ENCODE data around the gene P3H1.
A peak's percentile ranks its signal among the peaks of the same experiment; 100 is the strongest.
"Not testable (repeated sequence)": the region's sequence is repeated elsewhere in the genome, so short reads cannot be mapped to it uniquely, and the experiment has no call there.

P3H1 gene

GRCh38 chr1:42766741-42767509 lies at the start of gene P3H1, which contains the start of gene C1orf50:
Gene P3H1, minus strand, starts transcription at chr1:42767028. Its CDS starts 57 bp downstream, at chr1:42766971.
Gene C1orf50, plus strand, starts transcription at chr1:42767249. Its CDS starts 63 bp downstream, at chr1:42767312.
- DNase-seq, result peak; percentile 97 to 99 (median 98)

DNA sequence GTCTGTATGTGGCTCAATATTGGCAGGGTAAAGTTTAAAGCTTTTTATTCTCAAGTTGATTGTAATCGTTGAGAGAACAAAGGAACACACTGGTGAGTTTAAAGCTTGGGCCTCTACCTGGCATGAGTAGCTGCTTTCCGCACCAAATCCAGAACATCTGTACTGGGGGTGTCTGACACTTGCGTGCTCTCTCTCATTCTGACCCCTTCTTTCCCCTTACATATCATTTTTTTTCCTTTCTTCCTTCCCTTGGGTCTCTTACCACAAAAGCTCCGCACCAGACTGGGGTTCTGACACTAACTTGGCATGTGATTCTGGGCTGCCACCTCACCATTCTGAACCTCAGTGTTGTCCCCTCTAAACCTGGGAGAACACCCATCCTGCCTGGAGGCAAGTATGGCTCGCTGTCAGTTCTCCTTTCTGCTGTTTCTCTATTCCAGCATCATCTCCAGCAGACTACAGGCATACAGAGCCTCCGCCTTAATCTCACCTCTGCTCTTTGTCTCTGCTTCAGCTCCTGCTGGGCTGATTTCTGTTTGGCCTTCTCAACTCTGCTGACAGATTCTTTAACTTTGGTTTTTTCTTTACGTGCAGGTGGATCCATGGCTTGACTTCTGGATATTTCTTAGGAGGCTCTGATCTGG lies 49.2 kb upstream of the P3H1 start:
- DNase-seq, result no peak

- DNase-seq, result not testable (repeated sequence)
Observed at GRCh38 chr1:42814815-42815214, 48.0 kb upstream of the P3H1 start.

DNA sequence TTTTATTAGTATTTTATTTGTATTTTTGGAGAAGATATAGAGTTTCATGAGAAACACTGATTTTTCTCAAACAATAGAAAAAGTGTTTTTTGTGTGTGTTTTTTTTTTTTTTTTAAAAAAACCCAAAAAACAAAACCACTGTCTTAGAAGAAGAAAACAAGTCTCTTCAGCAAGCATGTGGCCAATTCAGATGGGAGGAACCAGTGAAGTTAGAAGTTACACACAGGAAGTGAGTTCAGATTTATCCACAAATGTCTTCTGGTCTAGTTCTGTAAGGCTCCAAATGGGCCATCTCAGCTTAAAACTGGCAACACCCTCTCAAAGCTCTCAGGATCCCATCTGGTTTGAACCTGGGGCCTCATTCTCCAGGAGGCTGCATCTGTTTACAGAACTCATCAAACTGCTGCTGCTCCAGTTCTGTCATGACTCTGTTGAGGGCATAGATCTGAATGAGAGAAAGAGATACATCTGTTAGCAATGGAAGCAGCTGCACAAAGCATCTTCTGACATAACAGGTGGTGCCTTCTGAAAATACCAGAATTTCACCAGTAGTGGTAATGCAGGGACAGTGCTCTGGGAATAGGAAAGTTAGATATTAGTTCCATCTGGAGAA lies 40.3 kb upstream of the P3H1 start:
- DNase-seq, result no peak

- no peak for DNase-seq
Observed at GRCh38 chr1:42806593-42806992, 39.8 kb upstream of the P3H1 start.

GRCh38 chr1:42806171-42806570 lies 39.3 kb upstream of the P3H1 start:
- no peak for DNase-seq

- DNase-seq, result no peak
Observed at GRCh38 chr1:42801832-42802473, 35.1 kb upstream of the P3H1 start.

- DNase-seq, result no peak
Observed at GRCh38 chr1:42797979-42798378, 31.2 kb upstream of the P3H1 start.

DNA sequence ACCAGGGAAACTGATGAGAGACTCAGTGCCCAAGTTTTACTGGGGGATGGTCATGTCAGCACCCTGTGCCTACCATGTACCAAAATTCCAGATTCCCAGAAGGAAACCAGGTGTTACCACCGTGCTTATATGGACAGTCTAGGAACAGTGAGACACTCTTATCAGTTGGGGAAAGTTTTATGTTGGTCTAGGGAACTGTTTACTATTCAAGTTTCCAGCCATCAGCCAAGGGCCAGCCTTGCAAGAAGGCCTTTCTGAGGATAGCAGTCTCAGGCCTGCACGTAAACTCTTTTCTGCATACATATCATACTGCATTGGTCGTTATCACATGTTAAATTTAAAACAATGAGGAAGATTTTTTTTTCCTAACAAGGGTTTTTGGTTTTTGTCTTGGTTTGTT lies 30.6 kb upstream of the P3H1 start:
- DNase-seq, result no peak

DNA sequence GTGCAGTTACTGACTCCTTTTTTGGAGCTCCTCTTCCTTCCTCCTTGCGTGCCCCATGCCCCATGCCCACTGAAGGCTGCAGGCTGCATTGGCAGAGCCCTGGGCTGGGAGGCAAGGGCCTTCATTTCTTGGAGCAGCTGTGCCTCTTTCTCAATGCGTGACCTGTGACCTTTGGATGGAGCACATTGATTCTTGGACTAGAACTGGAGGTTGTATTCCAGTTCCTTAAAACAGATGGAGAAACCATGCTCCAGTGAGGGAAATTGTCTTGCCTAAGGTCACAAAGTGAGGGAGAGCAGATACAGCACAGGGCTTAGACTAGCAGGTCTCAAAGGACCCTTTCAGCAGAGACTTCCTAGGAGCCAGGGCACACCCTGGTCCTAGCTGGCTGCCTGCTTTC lies 27.0 kb upstream of the P3H1 start:
- no peak for DNase-seq

DNA sequence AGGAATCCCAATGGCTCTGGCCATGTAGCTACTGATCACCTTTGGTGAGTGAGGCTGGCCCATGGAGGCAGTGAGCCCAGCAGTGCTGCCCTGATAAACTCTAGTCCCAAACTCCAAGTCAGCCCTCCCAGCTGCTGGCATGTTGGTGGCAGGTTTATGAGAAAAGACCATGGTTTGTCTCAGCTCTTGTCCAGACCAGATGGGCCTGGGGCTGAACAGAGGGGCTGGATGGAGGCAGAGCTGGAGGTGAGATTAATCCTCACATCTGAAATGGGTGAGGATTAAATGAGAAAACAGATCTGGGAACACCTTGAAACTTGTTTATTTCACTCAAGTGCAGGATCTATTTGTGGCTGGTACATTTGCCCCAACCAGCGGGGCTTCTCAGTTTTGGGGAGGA lies 21.2 kb upstream of the P3H1 start:
- DNase-seq, result no peak

DNA sequence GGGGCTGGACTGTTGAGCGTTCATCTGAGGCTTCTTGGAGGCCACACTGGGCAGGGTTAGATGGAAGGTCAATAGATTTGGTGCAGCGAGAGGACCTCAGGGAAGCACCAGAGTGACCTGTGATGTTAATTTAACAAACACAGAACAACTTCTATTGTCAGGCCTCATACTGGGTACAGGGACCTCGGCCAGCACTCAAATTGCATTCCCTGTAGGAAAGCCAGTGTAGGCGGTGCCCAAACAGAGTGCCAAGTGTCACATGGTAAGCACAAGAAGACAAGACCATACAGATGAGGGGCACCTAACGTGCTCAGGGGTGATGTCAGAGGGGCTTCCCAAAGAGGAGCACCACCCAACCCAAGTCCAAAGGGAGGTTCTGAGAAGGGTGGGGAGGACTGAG lies 19.3 kb upstream of the P3H1 start:
- no peak for DNase-seq

DNA sequence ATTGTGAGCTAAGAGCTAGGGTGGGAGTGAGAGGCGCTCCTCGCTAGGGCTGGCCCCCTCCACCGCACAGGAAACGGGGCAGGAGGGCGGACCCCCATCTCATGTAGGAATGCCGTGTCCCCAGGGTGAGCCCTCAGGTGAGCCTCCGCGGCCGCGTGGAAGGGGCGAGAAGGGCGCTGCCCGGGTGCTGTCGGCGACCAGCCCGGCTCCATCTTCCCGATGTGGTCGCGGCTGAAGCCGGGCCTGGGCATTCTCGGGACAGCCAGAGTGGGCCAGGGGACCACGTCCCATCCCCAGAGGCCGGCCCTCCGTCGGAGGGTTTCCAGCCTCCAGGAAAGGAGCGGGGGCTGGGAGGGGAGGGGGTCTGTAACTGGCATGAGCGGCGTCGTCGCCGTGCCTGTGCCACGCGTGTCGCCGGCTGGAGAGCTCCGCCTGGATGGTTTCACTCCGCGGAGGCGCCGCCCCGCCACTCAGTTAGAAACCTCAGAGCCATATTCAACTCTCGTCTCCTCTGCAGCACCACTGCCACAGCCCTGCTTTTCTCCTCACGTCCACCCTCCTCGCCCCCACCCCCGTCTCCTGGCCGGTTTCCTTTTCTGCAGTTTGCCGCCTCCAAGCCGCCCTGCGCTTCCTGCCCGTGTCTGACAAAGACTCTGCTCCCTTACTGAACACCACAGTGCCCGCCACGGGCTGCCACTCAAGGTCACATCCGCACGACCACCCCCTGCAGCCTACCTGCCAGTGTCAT lies 18.3 kb upstream of the P3H1 start, which contains the start of gene TMEM269:
TSS of gene TMEM269 (plus strand) at position 46 of the 748 bp plus-strand sequence. CDS start 4,903 bp downstream, outside the sequence.
- DNase-seq, result peak in 3 of 4 experiments; percentile 6 to 42 (median 26)

GRCh38 chr1:42784547-42784945 lies 17.7 kb upstream of the P3H1 start:
- DNase-seq, result no peak

- DNase-seq, result no peak
Observed at GRCh38 chr1:42783092-42783491, 16.3 kb upstream of the P3H1 start.

DNA sequence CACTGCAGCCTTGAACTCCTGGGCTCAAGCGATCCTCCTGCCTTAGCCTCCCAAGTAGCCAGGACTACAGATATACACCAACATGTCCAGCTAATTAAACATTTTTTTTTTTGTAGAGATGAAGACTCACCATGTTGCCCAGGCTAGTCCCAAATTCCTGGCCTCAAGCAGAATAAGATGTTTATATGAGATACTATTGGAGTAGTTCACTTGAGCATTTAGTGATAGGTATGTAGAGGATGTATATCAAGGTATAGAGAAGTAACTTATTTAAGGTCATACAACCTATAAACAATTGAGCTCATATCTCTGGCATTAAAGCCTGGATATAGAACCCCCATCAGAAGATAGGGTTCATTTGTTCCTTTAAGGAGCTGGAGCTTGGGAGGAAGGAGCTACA lies 13.3 kb upstream of the P3H1 start:
- no peak for DNase-seq

- no peak for DNase-seq
Observed at GRCh38 chr1:42779725-42780124, 12.9 kb upstream of the P3H1 start.

DNA sequence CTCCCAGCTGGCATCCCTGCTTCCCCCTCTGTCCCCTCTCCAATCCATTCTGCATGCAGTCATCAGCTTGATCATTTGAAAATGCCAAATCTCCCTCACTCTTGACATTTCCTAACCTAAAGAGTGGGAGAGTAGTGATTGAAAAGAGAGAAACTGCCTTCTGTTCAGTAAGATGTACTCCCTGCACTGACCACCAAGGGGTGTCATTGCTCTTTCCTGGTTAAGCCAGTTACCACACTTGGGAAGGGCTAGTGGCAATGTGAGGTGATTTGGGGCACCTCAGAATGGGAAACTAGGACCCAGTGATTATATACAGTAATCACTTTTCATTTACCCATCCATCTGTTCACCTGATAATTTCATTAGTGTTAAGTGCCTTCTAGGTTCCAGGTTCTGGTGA lies 11.0 kb upstream of the P3H1 start:
- no peak for DNase-seq

GRCh38 chr1:42776502-42776901 lies 9.7 kb upstream of the P3H1 start:
- no peak for DNase-seq

DNA sequence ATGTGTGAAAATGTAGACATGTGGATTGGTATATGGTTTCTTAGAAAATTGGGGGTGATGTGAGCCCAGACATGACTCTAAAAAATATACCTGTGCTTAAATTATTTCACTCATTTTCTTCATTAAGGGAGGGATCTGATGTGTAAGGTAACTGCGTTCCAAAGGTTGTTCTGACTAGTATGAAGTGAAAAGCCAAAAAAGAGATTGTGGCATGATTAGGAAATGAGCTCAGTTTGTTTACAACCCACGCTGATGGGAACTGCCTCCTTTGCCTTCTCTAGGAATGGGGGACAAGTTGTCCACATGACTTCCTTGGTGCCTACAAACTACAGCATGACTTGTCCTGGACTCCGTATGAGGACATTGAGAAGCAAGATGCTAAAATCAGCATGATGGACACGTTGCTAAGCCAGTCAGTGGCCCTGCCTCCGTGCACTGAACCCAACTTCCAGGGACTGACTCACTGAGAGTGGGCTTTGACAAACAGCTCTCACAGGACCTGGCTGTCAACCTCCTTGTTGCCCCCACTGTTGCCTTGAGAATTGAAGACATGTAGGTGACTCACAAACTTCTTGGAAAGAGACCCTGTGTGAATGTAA lies 8.2 kb upstream of the P3H1 start:
- DNase-seq, result no peak

GRCh38 chr1:42773420-42773819 lies 6.6 kb upstream of the P3H1 start:
- no peak for DNase-seq

- no peak for DNase-seq
Observed at GRCh38 chr1:42769811-42770210, 3.0 kb upstream of the P3H1 start.

Data from activated naive CD4-positive, alpha-beta T cell (primary cell).